ENCODE results near the gene NPAS4.
"Not testable (repeated sequence)": the region's sequence is repeated elsewhere in the genome, so short reads cannot be mapped to it uniquely, and the experiment has no call there.

NPAS4 gene

DNA sequence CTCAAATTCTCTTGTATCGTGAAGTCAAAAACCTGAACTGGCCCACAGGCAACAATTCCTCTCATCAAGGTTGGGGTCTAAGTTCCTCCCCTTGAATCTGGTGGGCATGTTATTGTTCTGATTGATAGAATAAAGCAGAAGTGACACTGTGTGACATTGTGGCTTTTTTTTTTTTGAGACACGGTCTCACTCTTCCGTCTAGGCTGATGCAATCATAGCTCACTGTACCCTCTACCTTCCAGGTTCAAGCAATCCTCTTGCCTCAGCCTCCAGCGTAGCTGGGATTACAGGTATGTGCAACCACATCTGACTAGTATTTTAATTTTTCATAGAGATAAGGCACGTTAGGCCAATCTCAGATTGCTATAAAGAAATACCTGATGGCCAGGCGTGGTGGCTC, 37.0 kb downstream of the NPAS4 start:
- no peak for DNase-seq (ENCODE audit: low spot score)

DNA sequence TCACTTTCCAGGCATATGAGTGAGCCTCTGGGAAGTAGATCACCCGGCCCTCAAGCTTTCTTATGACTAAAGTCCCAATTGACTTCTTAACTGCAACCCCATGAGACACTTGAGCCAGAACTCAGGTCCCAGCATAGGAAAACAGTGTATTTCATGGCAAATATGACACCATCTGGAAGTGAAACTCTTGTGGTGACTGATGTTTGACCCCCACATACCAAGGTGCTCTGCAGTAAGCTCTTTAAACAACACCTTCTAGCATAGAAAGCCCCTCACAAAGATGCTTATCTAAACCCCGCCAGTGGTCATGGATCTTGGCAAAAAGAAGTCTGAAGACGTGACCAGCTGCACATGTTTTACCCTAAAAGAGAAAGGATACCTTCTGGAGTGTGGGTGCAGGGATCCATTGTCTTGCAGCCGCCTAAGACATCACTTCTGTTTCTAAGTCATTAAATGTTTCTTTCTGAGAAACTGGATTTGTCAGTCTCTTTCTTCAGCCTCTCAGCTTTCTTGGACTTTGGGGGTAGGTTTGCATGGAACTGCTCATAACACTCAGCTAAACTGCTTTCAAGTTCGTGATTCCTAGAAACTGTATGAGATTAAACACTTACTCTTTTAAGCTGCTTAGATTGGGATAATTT, 38.4 kb downstream of the NPAS4 start:
- no peak for DNase-seq (ENCODE audit: low spot score)

- DNase-seq (ENCODE audit: low spot score): no peak
Measured at GRCh38 chr11:66462010-66462409, 41.2 kb downstream of the NPAS4 start.

- no peak for DNase-seq (ENCODE audit: low spot score)
Measured at GRCh38 chr11:66462911-66463310, 42.1 kb downstream of the NPAS4 start.

- DNase-seq (ENCODE audit: low spot score): not testable (repeated sequence)
Measured at GRCh38 chr11:66464116-66464515, 43.3 kb downstream of the NPAS4 start.

DNA sequence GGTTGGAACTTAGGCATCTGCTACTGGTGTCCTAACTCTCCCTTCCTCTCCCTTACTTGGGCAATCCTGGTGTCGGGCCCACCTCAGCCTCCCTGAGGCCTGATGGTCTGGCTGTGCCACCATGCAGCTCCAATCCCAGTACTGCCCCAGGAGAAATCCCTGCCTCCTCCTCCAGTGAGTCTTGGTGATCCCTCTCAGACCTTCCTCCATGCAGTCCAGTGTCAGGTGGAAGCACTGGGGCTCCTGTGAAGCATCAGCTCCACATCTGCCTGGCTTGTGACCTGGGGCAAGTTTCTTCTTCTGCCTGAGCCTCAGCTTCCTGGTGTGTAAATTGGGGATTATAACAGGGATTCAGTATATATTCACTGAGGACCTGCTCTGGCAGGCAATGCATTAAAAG, 44.1 kb downstream of the NPAS4 start:
- no peak for DNase-seq (ENCODE audit: low spot score)

GRCh38 chr11:66465373-66466224, 44.8 kb downstream of the NPAS4 start:
- DNase-seq (ENCODE audit: low spot score): no peak

DNA sequence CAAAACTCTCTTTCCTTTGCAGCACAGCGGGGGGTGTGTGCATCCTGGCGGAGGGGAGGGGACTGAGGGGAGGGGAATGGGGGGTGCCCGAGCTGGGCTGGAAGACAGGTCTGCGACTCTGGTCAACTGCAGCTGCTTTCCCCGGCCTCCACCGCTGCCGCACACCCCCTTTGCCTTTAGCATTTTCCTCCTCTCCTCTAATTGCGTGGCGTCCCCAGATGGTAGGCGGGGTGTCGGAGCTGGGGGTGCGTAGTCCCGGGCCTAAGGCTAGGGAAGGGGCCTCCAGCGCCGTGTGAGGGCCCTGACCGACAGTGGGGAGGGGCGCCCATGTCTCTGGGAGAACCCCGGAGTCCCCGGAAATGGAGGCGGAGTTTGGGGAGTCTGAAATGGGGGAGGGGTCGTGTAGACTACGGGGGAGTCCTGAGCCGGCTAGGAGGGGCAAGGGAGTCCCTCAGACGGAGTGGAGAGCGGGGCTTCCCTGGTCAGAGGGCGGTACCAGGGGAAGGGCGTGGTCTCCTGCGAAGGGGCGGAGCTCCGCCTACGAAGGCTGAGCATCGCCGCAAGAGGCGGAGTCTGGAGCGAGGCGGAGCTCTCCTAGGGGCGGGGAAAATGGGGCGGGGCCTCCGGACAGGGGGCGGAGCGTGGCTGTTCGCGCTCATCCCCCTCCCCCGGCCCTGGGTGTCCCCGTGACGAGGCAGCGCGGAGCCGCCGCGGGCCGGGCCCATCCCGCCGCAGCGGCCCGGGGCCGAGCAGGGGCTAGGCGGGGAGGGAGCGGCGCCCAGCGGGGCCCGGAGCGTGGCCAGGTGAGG, 45.6 kb downstream of the NPAS4 start, which contains the start of gene PELI3:
TSS of gene PELI3 (plus strand) at position 681 of the 809 bp plus-strand sequence. CDS start 1,224 bp downstream, outside the sequence.
- DNase-seq (ENCODE audit: low spot score): peak; percentile 97

- no peak for DNase-seq (ENCODE audit: low spot score)
Measured at GRCh38 chr11:66467034-66467659, 46.3 kb downstream of the NPAS4 start.

GRCh38 chr11:66467756-66468155, 46.9 kb downstream of the NPAS4 start:
- DNase-seq (ENCODE audit: low spot score): peak; percentile 79

DNA sequence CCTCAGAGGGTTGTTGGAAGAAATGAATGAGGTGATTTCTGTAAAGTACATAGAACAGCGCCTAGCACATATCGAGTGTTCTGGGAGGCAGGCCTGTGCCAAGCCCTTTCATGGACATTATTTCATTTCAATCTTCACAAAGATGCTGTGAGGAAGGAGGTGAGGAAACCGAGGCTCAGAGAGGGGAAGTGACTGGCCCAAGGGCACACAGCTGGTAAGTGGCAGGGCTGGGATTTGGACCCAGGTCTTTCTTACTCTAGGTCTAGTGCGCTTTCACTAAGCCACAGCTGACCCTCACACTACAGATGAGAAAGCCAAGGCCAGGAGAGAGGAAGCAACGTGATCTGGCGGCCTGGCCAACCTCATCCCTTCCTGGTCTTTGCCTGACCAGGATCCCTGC, 47.9 kb downstream of the NPAS4 start:
- no peak for DNase-seq (ENCODE audit: low spot score)

GRCh38 chr11:66469441-66469840, 48.6 kb downstream of the NPAS4 start:
- DNase-seq (ENCODE audit: low spot score): no peak

- DNase-seq (ENCODE audit: low spot score): no peak
Measured at GRCh38 chr11:66470015-66470414, 49.2 kb downstream of the NPAS4 start.

DNA sequence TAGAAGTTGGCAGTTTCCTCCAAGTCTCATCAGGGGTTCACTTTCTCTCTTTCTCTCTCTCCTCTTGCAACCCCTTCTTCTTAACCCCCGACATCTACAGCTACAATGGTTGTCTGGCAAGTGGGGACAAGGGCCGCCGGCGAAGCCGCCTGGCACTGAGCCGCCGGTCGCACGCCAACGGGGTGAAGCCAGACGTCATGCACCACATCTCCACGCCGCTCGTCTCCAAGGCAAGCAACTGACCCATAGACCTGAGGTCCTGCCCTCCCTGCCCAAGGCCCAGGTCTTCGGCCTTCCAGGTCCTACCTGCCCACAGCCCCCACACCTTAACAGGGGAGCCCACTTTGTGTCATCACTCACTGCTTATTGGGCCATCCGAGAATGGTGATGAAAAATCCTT, 50.3 kb downstream of the NPAS4 start:
- DNase-seq (ENCODE audit: low spot score): no peak

DNA sequence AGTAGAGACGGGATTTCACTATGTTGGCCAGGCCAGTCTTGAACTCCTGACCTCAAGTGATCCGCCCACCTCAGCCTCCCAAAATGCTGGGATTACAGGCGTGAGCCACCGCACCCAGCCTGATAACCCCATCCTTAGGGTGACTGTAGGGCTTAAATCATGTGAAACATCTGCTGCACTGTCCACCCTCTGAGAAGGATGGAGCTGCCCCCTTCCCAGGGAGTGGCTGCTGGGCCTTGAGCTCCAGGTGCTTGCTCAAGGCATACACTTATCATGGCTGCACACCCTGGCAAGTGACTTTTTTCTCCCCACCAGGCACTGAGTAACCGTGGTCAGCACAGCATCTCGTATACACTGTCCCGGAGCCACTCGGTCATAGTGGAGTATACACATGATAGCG, 51.2 kb downstream of the NPAS4 start:
- DNase-seq (ENCODE audit: low spot score): no peak

DNA sequence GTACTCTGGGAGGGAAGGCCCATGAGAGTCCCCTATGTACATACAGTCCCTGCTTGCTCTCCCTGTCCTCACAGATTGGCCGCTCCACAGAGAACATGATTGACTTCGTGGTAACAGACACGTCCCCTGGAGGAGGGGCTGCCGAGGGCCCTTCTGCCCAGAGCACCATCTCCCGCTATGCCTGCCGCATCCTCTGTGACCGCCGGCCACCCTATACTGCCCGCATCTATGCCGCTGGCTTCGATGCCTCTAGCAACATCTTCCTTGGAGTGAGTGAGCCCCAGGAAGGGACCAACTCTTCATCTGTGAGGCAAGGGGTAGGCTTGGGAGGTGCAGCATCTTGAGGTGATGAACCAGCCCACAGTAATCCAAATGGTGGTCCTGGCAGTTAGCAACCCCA, 52.3 kb downstream of the NPAS4 start:
- DNase-seq (ENCODE audit: low spot score): no peak

GRCh38 chr11:66473608-66474515, 53.0 kb downstream of the NPAS4 start:
- DNase-seq (ENCODE audit: low spot score): no peak

DNA sequence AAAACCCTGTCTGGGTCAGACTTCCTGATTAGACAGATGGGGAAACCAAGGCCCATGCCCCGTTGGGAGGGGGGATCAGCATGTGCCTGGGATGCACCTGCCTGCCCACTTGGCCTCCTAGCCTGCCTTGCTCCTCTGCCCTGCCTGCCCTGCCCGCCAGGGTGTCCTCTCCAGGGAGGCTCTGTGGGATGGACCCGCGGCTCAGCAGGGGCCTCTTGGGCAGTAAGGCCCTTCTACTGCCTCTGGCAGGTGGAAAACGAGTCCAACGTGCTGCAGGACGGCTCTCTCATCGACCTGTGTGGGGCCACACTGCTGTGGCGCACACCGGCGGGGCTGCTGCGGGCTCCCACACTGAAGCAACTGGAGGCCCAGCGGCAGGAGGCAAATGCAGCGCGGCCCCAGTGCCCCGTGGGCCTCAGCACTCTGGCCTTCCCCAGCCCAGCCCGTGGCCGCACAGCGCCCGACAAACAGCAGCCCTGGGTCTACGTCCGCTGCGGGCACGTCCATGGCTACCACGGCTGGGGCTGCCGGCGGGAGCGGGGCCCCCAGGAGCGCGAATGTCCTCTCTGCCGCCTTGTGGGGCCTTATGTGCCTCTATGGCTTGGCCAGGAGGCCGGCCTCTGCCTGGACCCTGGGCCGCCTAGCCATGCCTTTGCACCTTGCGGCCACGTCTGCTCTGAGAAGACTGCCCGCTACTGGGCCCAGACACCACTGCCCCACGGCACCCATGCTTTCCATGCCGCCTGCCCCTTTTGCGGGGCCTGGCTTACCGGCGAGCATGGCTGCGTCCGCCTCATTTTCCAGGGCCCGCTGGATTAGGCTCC, 54.7 kb downstream of the NPAS4 start:
- no peak for DNase-seq (ENCODE audit: low spot score)
